ENCODE data around the gene VLDLR.
A peak's percentile ranks its signal among the peaks of the same experiment; 100 is the strongest.

Gene VLDLR

GRCh38 chr9:2621722-2622460, at the start of gene VLDLR:
Gene VLDLR (plus strand): TSS chr9:2621787. CDS start chr9:2622190, 403 bp downstream.
- Histone ChIP-seq H3K4me3 (replicated peaks; ENCODE audit: low read depth, low read length) (peak within 1 kb of the TSS; percentile 54), H3K27me3 (replicated peaks; ENCODE audit: control insufficient read depth, insufficient read depth, low read length) (no peaks in the 10 kb centered on the region), H3K36me3 (ENCODE audit: control insufficient read depth, insufficient read depth, low read length) (no peaks in the 10 kb centered on the region)
- DNase-seq (ENCODE audit: extremely low read depth, insufficient read length): peak; percentile 39
- TF ChIP-seq CTCF (IDR thresholded peaks at IDR 0.05; ENCODE audit: insufficient read depth, low read length, poor library complexity, severe bottlenecking): peak; percentile 0

- H3K36me3 ChIP-seq (ENCODE audit: control insufficient read depth, insufficient read depth, low read length): no peaks in the 10 kb centered on the region
- TF ChIP-seq CTCF (IDR thresholded peaks at IDR 0.05; ENCODE audit: insufficient read depth, low read length, poor library complexity, severe bottlenecking): no peak
- H3K4me3 ChIP-seq (replicated peaks; ENCODE audit: low read depth, low read length): no peak overlapping the region
- no peak for DNase-seq (ENCODE audit: extremely low read depth, insufficient read length)
- H3K27me3 ChIP-seq (replicated peaks; ENCODE audit: control insufficient read depth, insufficient read depth, low read length): no peaks in the 10 kb centered on the region
Measured at GRCh38 chr9:2574203-2574602, 47.4 kb upstream of the VLDLR start.

GRCh38 chr9:2576631-2577030, 45.0 kb upstream of the VLDLR start:
- Histone ChIP-seq H3K4me3 (replicated peaks; ENCODE audit: low read depth, low read length) (no peak overlapping the region), H3K36me3 (ENCODE audit: control insufficient read depth, insufficient read depth, low read length) (no peaks in the 10 kb centered on the region), H3K27me3 (replicated peaks; ENCODE audit: control insufficient read depth, insufficient read depth, low read length) (no peaks in the 10 kb centered on the region)
- no peak for TF ChIP-seq CTCF (IDR thresholded peaks at IDR 0.05; ENCODE audit: insufficient read depth, low read length, poor library complexity, severe bottlenecking)
- DNase-seq (ENCODE audit: extremely low read depth, insufficient read length): no peak

- no peak for TF ChIP-seq CTCF (IDR thresholded peaks at IDR 0.05; ENCODE audit: insufficient read depth, low read length, poor library complexity, severe bottlenecking)
Measured at GRCh38 chr9:2583308-2584013, 38.1 kb upstream of the VLDLR start.

GRCh38 chr9:2591967-2592366, 29.6 kb upstream of the VLDLR start:
- no peak for TF ChIP-seq CTCF (IDR thresholded peaks at IDR 0.05; ENCODE audit: insufficient read depth, low read length, poor library complexity, severe bottlenecking)
- DNase-seq (ENCODE audit: extremely low read depth, insufficient read length): no peak
- no peak overlapping the region for H3K4me3 ChIP-seq (replicated peaks; ENCODE audit: low read depth, low read length)
- H3K27me3 ChIP-seq (replicated peaks; ENCODE audit: control insufficient read depth, insufficient read depth, low read length): no peaks in the 10 kb centered on the region
- no peaks in the 10 kb centered on the region for H3K36me3 ChIP-seq (ENCODE audit: control insufficient read depth, insufficient read depth, low read length)

More at GRCh38 chr9:2583308-2584013, 38.1 kb upstream of the VLDLR start:
- no peak overlapping the region for H3K4me3 ChIP-seq (replicated peaks; ENCODE audit: low read depth, low read length)
- no peak for DNase-seq (ENCODE audit: extremely low read depth, insufficient read length)
- H3K36me3 ChIP-seq (ENCODE audit: control insufficient read depth, insufficient read depth, low read length): no peaks in the 10 kb centered on the region
- H3K27me3 ChIP-seq (replicated peaks; ENCODE audit: control insufficient read depth, insufficient read depth, low read length): no peaks in the 10 kb centered on the region
